ENCODE results near the gene SPTB. TPM values are rescaled to one million over a fixed set of nuclear protein-coding genes. Genes with fewer than 3 reads are reported as not detected.

Gene SPTB
- total RNA-seq, 1 experiment from 2014 or later = 0.13 TPM

GRCh38 chr14:64825509-64825908 lies 54.2 kb downstream of the SPTB start:
- CTCF ChIA-PET = no interaction called here
- ATAC-seq (no peak), DNase-seq (ENCODE audit: low read depth, low spot score) (no peak)
- in situ Hi-C loops (cut with HindIII; ENCODE audit: low pct_unique_long_range_greater_than_20kb, low sequenced_read_pairs) = no loop called here
- POLR2A ChIA-PET = no interaction called here
- TF ChIP-seq REST (IDR thresholded peaks at IDR 0.05; ENCODE audit: insufficient read depth in 1 of 2, low read depth in 2 of 2, low read length in 1 of 2) (no peak), TCF7L2 (IDR thresholded peaks at IDR 0.05; ENCODE audit: low read depth, low read length) (no peak), POLR2AphosphoS5 (IDR thresholded peaks at IDR 0.05; ENCODE audit: low read depth, low read length) (no peak), CTCF (IDR thresholded peaks at IDR 0.05) (no peak), SIN3A (IDR thresholded peaks at IDR 0.05; ENCODE audit: borderline replicate concordance, insufficient read depth, low read depth, low read length) (no peak)
- Histone ChIP-seq H3K9me3 (ENCODE audit: control insufficient read depth, insufficient read depth, low read depth, low read length) (no peaks in the 10 kb centered on the region), H3K4me1 (ENCODE audit: control insufficient read depth, insufficient read depth, low read length) (no peaks in the 10 kb centered on the region), H3K4me3 (ENCODE audit: low read depth in 2 of 2, low read length in 2 of 2) (no peak overlapping the region), H3K27ac (ENCODE audit: low read length) (no peak overlapping the region), H3K36me3 (ENCODE audit: control insufficient read depth, insufficient read depth, low read length) (no peaks in the 10 kb centered on the region), H3K27me3 (ENCODE audit: control insufficient read depth, insufficient read depth, low read length) (no peaks in the 10 kb centered on the region)
- BruUV-seq (replicated peaks) = no TSS peak
- intact Hi-C loops (cut with micrococcal nuclease; ENCODE audit: unreplicated experiment) = no loop called here

- Histone ChIP-seq H3K27me3 (ENCODE audit: control insufficient read depth, insufficient read depth, low read length) (no peaks in the 10 kb centered on the region), H3K9me3 (ENCODE audit: control insufficient read depth, insufficient read depth, low read depth, low read length) (no peaks in the 10 kb centered on the region), H3K4me3 (ENCODE audit: low read depth in 2 of 2, low read length in 2 of 2) (no peak overlapping the region), H3K27ac (ENCODE audit: low read length) (no peak overlapping the region), H3K36me3 (ENCODE audit: control insufficient read depth, insufficient read depth, low read length) (no peaks in the 10 kb centered on the region), H3K4me1 (ENCODE audit: control insufficient read depth, insufficient read depth, low read length) (no peaks in the 10 kb centered on the region)
- intact Hi-C loops (cut with micrococcal nuclease; ENCODE audit: unreplicated experiment) (no loop called here), in situ Hi-C loops (cut with HindIII; ENCODE audit: low pct_unique_long_range_greater_than_20kb, low sequenced_read_pairs) (no loop called here)
- BruUV-seq (replicated peaks) = no TSS peak
- ChIA-PET POLR2A (no interaction called here), CTCF (no interaction called here)
- DNase-seq (ENCODE audit: low read depth, low spot score) (no peak), ATAC-seq (no peak)
- TF ChIP-seq REST (IDR thresholded peaks at IDR 0.05; ENCODE audit: insufficient read depth in 1 of 2, low read depth in 2 of 2, low read length in 1 of 2) (no peak), POLR2AphosphoS5 (IDR thresholded peaks at IDR 0.05; ENCODE audit: low read depth, low read length) (no peak), SIN3A (IDR thresholded peaks at IDR 0.05; ENCODE audit: borderline replicate concordance, insufficient read depth, low read depth, low read length) (no peak)
These were observed 54.7 kb downstream of the SPTB start for GRCh38 chr14:64825006-64825405.
